Uterus (tissue), 2 donors: ENCODE measurements around the gene SUMO2.

Experiments used
- POLR2A ChIP-seq, 2 donors: fragments of 450-650 bp; IDR thresholded peaks; one replicate each; pipeline ENCODE4 v1.6.1; 2016; ENCODE audit warnings: antibody characterized with exemption in 2 of 2, mild to moderate bottlenecking in 1 of 2, moderate library complexity in 1 of 2
- TF ChIP-seq, protein P1 (sequence below), 4 experiments: fragments of 200-600 bp in 2 of 4; fragments of 450-650 bp in 2 of 4; sonication (generic) in 2 of 4; IDR thresholded peaks; one replicate each; pipeline ENCODE4 v1.5.1; 2016 to 2019; ENCODE audit warnings: antibody characterized with exemption in 4 of 4, mild to moderate bottlenecking in 2 of 4, moderate library complexity in 1 of 4

- TF ChIP-seq, protein P1, sequence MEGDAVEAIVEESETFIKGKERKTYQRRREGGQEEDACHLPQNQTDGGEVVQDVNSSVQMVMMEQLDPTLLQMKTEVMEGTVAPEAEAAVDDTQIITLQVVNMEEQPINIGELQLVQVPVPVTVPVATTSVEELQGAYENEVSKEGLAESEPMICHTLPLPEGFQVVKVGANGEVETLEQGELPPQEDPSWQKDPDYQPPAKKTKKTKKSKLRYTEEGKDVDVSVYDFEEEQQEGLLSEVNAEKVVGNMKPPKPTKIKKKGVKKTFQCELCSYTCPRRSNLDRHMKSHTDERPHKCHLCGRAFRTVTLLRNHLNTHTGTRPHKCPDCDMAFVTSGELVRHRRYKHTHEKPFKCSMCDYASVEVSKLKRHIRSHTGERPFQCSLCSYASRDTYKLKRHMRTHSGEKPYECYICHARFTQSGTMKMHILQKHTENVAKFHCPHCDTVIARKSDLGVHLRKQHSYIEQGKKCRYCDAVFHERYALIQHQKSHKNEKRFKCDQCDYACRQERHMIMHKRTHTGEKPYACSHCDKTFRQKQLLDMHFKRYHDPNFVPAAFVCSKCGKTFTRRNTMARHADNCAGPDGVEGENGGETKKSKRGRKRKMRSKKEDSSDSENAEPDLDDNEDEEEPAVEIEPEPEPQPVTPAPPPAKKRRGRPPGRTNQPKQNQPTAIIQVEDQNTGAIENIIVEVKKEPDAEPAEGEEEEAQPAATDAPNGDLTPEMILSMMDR (IDR thresholded peaks at IDR 0.05): no peak
- TF ChIP-seq POLR2A (IDR thresholded peaks at IDR 0.05): no peak
Measured at GRCh38 chr17:75176625-75177024, 6.1 kb downstream of the SUMO2 start.
